ENCODE results near the gene TNNI2.

GRCh38 chr11:1821562-1821961, 17.2 kb upstream of the TNNI2 start:
- no peak for TF ChIP-seq CTCF (IDR thresholded peaks at IDR 0.05)
- no peak for TF ChIP-seq POLR2A (IDR thresholded peaks at IDR 0.05)

All from heart left ventricle (tissue), 13 donors.